Activated CD4-positive, alpha-beta memory T cell treated with anti-CD3 and anti-CD28 coated beads, Interleukin-2, amount 10 ng/mL, durations not matched to agents 7 days and 5 days (primary cell): ENCODE data around the gene MAPK8IP1. TPM values are rescaled to one million over a fixed set of nuclear protein-coding genes. Genes with fewer than 3 reads are reported as not detected.
A peak's percentile ranks its signal among the peaks of the same experiment; 100 is the strongest.
"Not testable (repeated sequence)": the region's sequence is repeated elsewhere in the genome, so short reads cannot be mapped to it uniquely, and the experiment has no call there.

Experiments
- CTCF ChIA-PET: fragments of 350-600 bp; sonication (Branson Sonifier 250); formaldehyde crosslinking; loops from one replicate; lab custom pipeline; 2021; ENCODE audit warnings: antibody characterized with exemption, inconsistent platforms; lab: Charles Lee
- POLR2A ChIA-PET: fragments of 350-600 bp; sonication (Branson Sonifier 250); formaldehyde crosslinking; loops from one replicate; lab custom pipeline; 2021; ENCODE audit warnings: antibody characterized with exemption; lab: Charles Lee
- DNase-seq: peaks from one replicate; pipeline ENCODE4 v3.0.0-alpha.2; 2020
- H3K27ac Mint-ChIP-seq: one replicate; pipeline ENCODE4 v1.8.0; 2021; ENCODE audit warnings: mild to moderate bottlenecking, mixed read lengths
- H3K27me3 Mint-ChIP-seq: one replicate; pipeline ENCODE4 v1.8.0; 2021; ENCODE audit warnings: mixed read lengths
- H3K36me3 Mint-ChIP-seq: one replicate; pipeline ENCODE4 v1.8.0; 2021; ENCODE audit warnings: low read depth, mixed read lengths
- H3K4me1 Mint-ChIP-seq: one replicate; pipeline ENCODE4 v1.8.0; 2021; ENCODE audit warnings: mixed read lengths
- H3K4me3 Mint-ChIP-seq: one replicate; pipeline ENCODE4 v1.8.0; 2021; ENCODE audit warnings: mild to moderate bottlenecking, mixed read lengths
- H3K9me3 Mint-ChIP-seq: one replicate; pipeline ENCODE4 v1.8.0; 2021; ENCODE audit warnings: mixed read lengths
- total RNA-seq, 2 experiments: library from RNA; stranded (reverse); gene quantifications; one replicate each; pipeline ENCODE4 v1.2.3, GENCODE V29; 2021

Gene MAPK8IP1
- under 1 TPM; 0.48 to 0.50 TPM for total RNA-seq

DNA sequence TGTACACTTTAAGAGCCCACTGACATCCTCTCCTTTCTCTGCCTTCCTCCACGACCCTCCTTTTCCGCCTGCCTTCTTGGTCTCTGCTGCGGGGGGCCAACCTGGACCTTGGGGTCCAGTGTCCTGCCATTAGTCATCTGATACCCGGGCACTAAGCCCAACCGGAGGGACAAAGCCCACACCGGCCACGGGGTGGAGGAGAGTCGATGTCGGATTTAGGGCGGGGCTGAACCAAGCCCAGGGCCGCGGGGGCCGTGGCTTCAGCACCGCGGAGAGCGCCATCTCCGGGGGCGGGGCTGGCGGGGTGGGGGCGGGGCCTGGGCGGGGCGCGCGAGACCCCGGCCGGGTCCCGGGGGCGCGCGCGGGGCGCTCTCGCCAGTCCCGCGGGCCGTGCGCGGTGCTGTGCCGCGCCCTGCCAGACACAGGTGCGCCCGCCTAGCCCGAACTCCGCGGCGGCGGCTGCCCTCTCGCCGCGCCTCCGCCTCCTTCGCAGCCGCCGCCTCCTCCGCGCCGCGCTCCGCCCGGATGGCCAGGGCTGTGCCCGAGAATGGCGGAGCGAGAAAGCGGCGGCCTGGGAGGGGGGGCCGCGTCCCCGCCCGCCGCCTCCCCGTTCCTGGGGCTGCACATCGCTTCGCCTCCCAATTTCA is at the start of gene MAPK8IP1:
Gene MAPK8IP1 (plus strand): TSS at position 378 of the 647 bp plus-strand sequence. CDS start 170 bp downstream, at position 548.
- Mint-ChIP-seq H3K27me3 (peaks cover 4% of the 10 kb centered on the region), H3K4me3 (peak within 1 kb of the TSS; percentile 61), H3K27ac (no peak within 1 kb of the TSS), H3K9me3 (no peaks in the 10 kb centered on the region), H3K36me3 (no peaks in the 10 kb centered on the region), H3K4me1 (peaks cover 7% of the 10 kb centered on the region)
- peak; percentile 63 for DNase-seq
- ChIA-PET CTCF (no interaction called here), POLR2A (no interaction called here)

GRCh38 chr11:45839204-45839603 is 46.2 kb upstream of the MAPK8IP1 start:
- no peaks in the 10 kb centered on the region for H3K9me3 Mint-ChIP-seq
- ChIA-PET POLR2A (interaction anchor here (1.4 kb wide), 1 partner anchor 23 kb away, joined by 3 read pairs; no protein-coding TSS in a partner anchor), CTCF (no interaction called here)
- DNase-seq: no peak
- no peak overlapping the region for H3K4me3 Mint-ChIP-seq
- H3K27me3 Mint-ChIP-seq: peaks cover 15% of the 10 kb centered on the region
- peaks cover 4% of the 10 kb centered on the region for H3K36me3 Mint-ChIP-seq
- H3K27ac Mint-ChIP-seq: no peak overlapping the region
- H3K4me1 Mint-ChIP-seq: peaks cover 31% of the 10 kb centered on the region

DNA sequence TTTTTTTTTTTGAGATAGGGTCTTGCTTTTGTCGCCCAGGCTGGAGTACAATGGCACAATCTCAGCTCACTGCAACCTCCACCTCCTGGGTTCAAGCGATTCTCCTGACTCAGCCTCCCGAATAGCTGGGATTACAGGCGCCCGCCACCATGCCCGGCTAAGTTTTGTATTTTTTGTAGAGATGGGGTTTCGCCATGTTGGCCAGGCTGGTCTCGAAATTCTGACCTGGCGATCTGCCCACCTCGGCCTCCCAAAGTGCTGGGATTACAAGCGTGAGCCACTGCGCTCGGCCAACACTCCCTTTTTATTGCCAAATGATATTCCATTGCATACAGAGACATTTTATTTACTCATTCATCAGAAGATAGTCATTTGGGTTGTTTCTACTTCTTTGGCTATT is 45.2 kb upstream of the MAPK8IP1 start:
- peaks cover 24% of the 10 kb centered on the region for H3K4me1 Mint-ChIP-seq
- DNase-seq, H3K27ac Mint-ChIP-seq, POLR2A ChIA-PET, H3K4me3 Mint-ChIP-seq, H3K9me3 Mint-ChIP-seq, CTCF ChIA-PET, H3K36me3 Mint-ChIP-seq: not testable (repeated sequence)
- peaks cover 18% of the 10 kb centered on the region for H3K27me3 Mint-ChIP-seq

DNA sequence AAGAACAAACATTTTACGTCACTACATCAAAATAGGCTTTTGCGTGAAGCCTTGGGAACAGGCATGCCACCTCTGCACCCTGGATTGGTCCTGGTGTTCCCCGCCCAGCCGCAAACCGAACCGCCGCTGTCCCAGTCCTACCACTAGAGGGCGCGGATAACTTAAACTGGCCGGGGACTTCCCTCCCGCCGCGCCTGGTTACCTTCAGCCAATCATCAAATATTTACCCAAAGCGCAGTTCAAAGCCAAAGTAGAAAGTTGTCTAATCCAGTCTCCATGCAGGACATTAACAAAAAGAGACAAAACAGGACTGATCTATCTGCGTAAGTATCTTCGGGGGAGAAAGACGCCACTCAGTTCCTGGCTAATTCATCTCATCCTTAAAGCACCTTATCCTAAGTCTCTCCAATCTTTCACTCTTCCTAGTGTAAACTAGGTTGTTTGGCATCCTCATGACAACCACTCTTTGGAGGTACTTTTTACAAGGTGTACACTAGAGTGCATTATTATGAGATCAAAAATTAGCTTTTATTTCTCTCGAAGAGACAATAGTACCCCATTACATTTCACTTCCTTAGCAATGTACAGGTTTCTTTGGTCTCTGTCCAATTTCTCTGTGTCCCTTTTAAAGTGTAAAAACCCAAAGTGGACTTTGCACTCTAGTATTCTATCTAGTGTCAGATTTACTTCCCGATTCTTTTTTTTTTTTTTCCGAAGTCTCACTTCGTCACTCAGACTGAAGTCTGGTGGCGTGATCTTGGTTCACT is 42.1 kb upstream of the MAPK8IP1 start:
- DNase-seq: peak; percentile 90
- CTCF ChIA-PET: interaction anchor here (0.8 to 5.7 kb wide), 18 partner anchors 8 to 280 kb away, joined by 3 to 79 read pairs (median 5); partner anchors contain the start of genes PEX16 and SLC35C1
- Mint-ChIP-seq H3K27me3 (peaks cover 14% of the 10 kb centered on the region), H3K9me3 (no peaks in the 10 kb centered on the region), H3K4me3 (peak overlapping the region; percentile 6), H3K27ac (peak overlapping the region; percentile 5), H3K36me3 (no peaks in the 10 kb centered on the region), H3K4me1 (peaks cover 33% of the 10 kb centered on the region)
- POLR2A ChIA-PET: interaction anchor here (1.2 to 3.5 kb wide), 3 partner anchors 10 to 75 kb away, joined by 3 to 16 read pairs (median 10); partner anchors contain the start of genes PEX16 and SLC35C1

DNA sequence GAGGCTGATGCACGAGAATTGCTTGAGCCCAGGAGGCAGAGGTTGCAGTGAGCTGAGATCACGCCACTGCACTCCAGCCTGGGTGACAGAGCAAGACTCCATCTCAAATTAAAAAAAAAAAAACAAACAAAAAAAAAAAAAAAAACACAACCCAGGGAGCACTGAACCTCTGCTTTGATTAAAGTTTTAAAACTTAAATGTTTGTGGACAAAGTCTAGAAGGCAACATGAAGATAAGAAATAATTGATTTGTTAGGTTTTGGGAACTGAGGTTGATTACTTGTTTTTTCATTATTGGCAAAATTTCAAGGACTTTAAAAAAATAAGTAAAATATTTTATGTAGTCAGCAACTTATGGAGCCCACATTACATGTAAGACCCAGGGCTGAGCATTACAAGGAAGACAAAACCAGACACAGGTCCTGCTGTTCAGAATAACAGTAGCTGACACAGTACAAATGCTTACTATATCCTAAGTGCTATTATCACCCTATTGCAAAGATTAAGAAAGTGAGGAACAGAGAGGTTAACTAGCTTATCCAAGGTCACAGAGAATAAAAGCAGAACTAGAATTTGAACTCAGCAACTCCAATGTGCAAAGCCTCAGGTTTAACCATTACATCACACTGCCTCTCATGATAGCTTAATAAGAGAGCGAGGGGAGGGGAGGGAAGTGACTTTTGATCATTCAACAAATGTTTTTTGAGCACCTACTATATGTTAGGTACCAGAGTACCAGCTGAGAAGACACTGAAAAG is 40.5 kb upstream of the MAPK8IP1 start:
- H3K9me3 Mint-ChIP-seq: no peaks in the 10 kb centered on the region
- no peaks in the 10 kb centered on the region for H3K36me3 Mint-ChIP-seq
- no peak overlapping the region for H3K4me3 Mint-ChIP-seq
- H3K27me3 Mint-ChIP-seq: peaks cover 14% of the 10 kb centered on the region
- POLR2A ChIA-PET: interaction anchor here (3.5 to 3.9 kb wide), 2 partner anchors 11 to 40 kb away, joined by 16 to 41 read pairs; partner anchors contain the start of gene SLC35C1
- peaks cover 44% of the 10 kb centered on the region for H3K4me1 Mint-ChIP-seq
- no peak for DNase-seq
- no peak overlapping the region for H3K27ac Mint-ChIP-seq
- CTCF ChIA-PET: interaction anchor here (0.7 to 5.7 kb wide), 6 partner anchors 11 to 239 kb away, joined by 3 to 79 read pairs (median 4); partner anchors contain the start of gene SLC35C1

- H3K27ac Mint-ChIP-seq: peak overlapping the region; percentile 72
- H3K36me3 Mint-ChIP-seq: peaks cover 3% of the 10 kb centered on the region
- peak overlapping the region; percentile 79 for H3K4me3 Mint-ChIP-seq
- POLR2A ChIA-PET: interaction anchor here (0.7 to 3.9 kb wide), 10 partner anchors 9 to 397 kb away, joined by 3 to 41 read pairs (median 4); partner anchors contain the start of genes PEX16 and SLC35C1
- CTCF ChIA-PET: interaction anchor here (1.2 to 5.7 kb wide), 5 partner anchors 12 to 160 kb away, joined by 5 to 79 read pairs (median 8); partner anchors contain the start of genes PEX16 and SLC35C1
- no peak for DNase-seq
- peaks cover 51% of the 10 kb centered on the region for H3K4me1 Mint-ChIP-seq
- H3K27me3 Mint-ChIP-seq: peaks cover 11% of the 10 kb centered on the region
- H3K9me3 Mint-ChIP-seq: no peaks in the 10 kb centered on the region
Measured at GRCh38 chr11:45846174-45846675, 39.2 kb upstream of the MAPK8IP1 start.

DNA sequence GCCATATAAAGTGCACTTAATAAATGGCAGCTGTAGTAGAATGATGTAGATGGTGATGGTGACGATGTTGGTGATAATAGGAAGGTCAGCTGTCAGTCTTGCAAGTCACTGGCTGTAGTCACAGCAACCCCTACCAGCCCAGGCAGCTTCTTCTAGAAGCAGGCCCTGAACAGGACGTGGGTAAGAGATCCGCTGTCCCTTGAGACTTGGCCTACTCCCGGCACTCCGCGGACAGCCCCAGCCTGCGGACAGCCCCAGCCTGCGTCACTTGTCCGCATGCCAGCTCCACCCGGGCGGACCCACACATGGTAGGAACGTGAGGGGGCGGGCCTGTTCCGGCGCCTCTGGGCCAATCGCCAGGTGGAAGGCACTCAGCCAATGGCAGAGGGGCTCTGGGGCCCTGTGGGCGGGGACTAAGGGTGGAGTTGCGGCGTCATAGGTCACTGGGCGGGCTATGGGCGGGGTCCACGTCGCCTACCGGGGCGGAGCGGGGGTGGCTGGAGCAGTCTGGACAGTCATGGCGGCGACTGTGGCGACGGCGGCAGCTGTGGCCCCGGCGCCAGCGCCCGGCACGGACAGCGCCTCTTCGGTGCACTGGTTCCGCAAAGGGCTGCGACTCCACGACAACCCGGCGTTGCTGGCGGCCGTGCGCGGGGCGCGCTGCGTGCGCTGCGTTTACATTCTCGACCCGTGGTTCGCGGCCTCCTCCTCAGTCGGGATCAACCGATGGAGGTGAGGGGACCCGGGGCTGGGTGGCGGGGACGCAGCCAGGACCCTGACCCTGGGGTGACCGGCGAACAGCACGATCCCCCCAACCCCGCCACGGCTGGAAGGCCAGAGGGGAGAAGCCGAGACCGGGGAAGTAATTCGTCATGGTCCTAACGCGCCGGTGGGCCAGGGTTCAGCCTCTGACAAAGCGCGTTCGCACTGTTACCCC is 38.2 kb upstream of the MAPK8IP1 start, which contains the start of gene CRY2:
Gene CRY2 (plus strand): TSS at position 502 of the 937 bp plus-strand sequence. CDS start 16 bp downstream, at position 518.
- H3K9me3 Mint-ChIP-seq: no peaks in the 10 kb centered on the region
- peak within 1 kb of the TSS; percentile 79 for H3K4me3 Mint-ChIP-seq
- peak within 1 kb of the TSS; percentile 72 for H3K27ac Mint-ChIP-seq
- peaks cover 11% of the 10 kb centered on the region for H3K27me3 Mint-ChIP-seq
- H3K36me3 Mint-ChIP-seq: peaks cover 3% of the 10 kb centered on the region
- peak; percentile 98 for DNase-seq
- peaks cover 54% of the 10 kb centered on the region for H3K4me1 Mint-ChIP-seq
- CTCF ChIA-PET: interaction anchor here (0.6 to 5.7 kb wide), 7 partner anchors 13 to 457 kb away, joined by 3 to 79 read pairs (median 6); partner anchors contain the start of genes PEX16 and SLC35C1
- POLR2A ChIA-PET: interaction anchor here (0.7 to 3.9 kb wide), 11 partner anchors 10 to 395 kb away, joined by 3 to 41 read pairs (median 3); partner anchors contain the start of genes PEX16 and SLC35C1

- Mint-ChIP-seq H3K4me3 (peak overlapping the region; percentile 79), H3K27ac (peak overlapping the region; percentile 68), H3K36me3 (peaks cover 3% of the 10 kb centered on the region), H3K9me3 (no peaks in the 10 kb centered on the region), H3K4me1 (peaks cover 51% of the 10 kb centered on the region), H3K27me3 (peaks cover 11% of the 10 kb centered on the region)
- POLR2A ChIA-PET: interaction anchor here (1.8 to 3.9 kb wide), 2 partner anchors 14 to 70 kb away, joined by 14 to 41 read pairs; partner anchors contain the start of gene PEX16
- CTCF ChIA-PET: interaction anchor here (0.7 kb wide), 1 partner anchor 76 kb away, joined by 3 read pairs; no protein-coding TSS in a partner anchor
- peak; percentile 65 for DNase-seq
Measured at GRCh38 chr11:45847911-45848316, 37.5 kb upstream of the MAPK8IP1 start.

GRCh38 chr11:45848654-45849081 is 36.8 kb upstream of the MAPK8IP1 start:
- POLR2A ChIA-PET: interaction anchor here (3.9 kb wide), 1 partner anchor 14 kb away, joined by 41 read pairs; no protein-coding TSS in a partner anchor
- CTCF ChIA-PET: no interaction called here
- Mint-ChIP-seq H3K4me3 (peak overlapping the region; percentile 79), H3K9me3 (no peaks in the 10 kb centered on the region), H3K4me1 (peaks cover 43% of the 10 kb centered on the region), H3K27me3 (peaks cover 11% of the 10 kb centered on the region), H3K27ac (no peak overlapping the region), H3K36me3 (peaks cover 3% of the 10 kb centered on the region)
- DNase-seq: no peak

DNA sequence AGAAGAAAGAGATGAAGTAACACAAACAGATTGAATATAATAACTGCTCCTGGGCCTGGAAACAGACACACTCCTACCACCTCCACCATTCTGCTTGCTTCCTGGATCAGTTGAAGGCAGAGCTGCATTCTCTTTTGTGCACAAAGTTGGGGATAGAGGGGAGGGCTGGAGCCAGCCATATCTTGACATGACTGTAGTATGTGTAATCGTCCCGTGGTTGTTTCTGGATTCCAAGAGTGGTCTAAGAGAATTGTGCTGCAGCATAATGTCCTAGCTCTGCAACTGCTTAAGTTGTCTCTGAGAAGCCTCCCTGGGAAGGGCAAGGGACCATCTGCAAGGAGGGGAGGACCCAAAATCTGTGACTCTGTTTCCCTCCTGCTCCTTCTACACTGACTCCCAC is 35.0 kb upstream of the MAPK8IP1 start:
- H3K36me3 Mint-ChIP-seq: peaks cover 3% of the 10 kb centered on the region
- DNase-seq: no peak
- H3K4me1 Mint-ChIP-seq: peaks cover 39% of the 10 kb centered on the region
- peaks cover 7% of the 10 kb centered on the region for H3K27me3 Mint-ChIP-seq
- no peaks in the 10 kb centered on the region for H3K9me3 Mint-ChIP-seq
- H3K27ac Mint-ChIP-seq: no peak overlapping the region
- POLR2A ChIA-PET: interaction anchor here (1.7 kb wide), 1 partner anchor 67 kb away, joined by 4 read pairs; the partner anchor contains the start of gene PEX16
- CTCF ChIA-PET: interaction anchor here (2.0 kb wide), 1 partner anchor 79 kb away, joined by 7 read pairs; no protein-coding TSS in a partner anchor
- H3K4me3 Mint-ChIP-seq: no peak overlapping the region
